CD4-positive, alpha-beta T cell treated with Interleukin-10 for 1 hour (primary cell): ENCODE measurements around the gene SPATA20.

Experiments
- DNase-seq: peaks from one replicate; pipeline ENCODE4 v3.0.0-alpha.2; 2020

SPATA20 gene

DNA sequence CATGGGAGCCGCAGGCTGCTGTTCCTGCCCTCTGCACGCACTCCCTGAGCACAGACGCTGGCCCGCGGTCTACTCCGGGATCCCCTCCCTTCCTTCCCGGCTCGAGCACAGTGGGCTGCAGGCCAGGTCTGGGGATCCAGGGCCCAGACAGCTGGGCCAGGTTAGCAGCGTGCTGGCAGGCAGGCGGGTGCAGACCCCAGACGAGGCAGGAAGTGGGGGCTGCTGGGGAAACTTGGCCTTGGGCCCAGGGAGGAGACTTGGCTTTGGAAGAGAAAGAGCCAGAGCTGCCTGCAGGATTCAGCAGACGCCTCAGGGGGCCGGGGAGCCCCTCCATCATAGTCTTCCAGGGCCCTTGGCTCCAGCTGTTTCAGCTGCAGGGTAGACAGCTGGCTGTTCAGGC is 57.5 kb downstream of the SPATA20 start:
- DNase-seq, result no peak

DNA sequence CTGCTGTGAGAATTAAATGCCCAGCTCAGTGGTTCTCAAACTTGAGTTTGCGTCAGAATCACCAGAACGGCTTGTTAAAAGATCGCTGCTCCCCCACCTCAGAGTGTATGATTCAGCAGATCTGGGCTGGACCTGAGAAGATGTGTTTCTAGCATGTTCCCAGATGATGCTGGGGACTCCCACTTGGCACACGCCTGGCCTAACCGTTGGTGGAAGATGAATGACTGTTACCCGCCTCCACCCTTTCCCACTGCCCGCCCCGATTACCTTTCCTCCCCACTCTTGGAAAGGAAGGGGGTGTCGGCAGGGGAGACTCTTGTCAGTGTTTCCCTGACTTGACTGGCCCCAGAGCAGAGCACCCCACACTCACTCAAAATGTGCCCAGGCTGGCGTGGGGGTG is 58.5 kb downstream of the SPATA20 start:
- no peak for DNase-seq
